K562 (cell line): ENCODE measurements around the gene SPARC. TPM values are rescaled to one million over a fixed set of nuclear protein-coding genes. Genes with fewer than 3 reads are reported as not detected.

Experiments used
- HDGF ChIP-seq: fragments of 450-650 bp; IDR thresholded peaks from 2 replicates; pipeline ENCODE4 v1.6.1; 2016
- MCM2 ChIP-seq: fragments of 450-650 bp; IDR thresholded peaks from 2 replicates; pipeline ENCODE4 v1.6.1; 2017; ENCODE audit warnings: low read depth, mild to moderate bottlenecking
- NCOA1 ChIP-seq: fragments of 450-650 bp; IDR thresholded peaks from 2 replicates; pipeline ENCODE4 v1.6.1; 2016; ENCODE audit warnings: low read depth
- PTTG1 ChIP-seq: fragments of 450-650 bp; IDR thresholded peaks from 2 replicates; pipeline ENCODE4 v1.6.1; 2016; ENCODE audit warnings: low read depth, mild to moderate bottlenecking, missing genetic modification characterization, missing compliant biosample characterization
- XRCC4 ChIP-seq: IDR thresholded peaks from one replicate; pipeline ENCODE4 v1.6.1; 2011; ENCODE audit not compliant: insufficient read depth, insufficient read length; ENCODE audit errors: extremely low read depth
- ZNF668 ChIP-seq: fragments of 250-450 bp; sonication (Bioruptor Pico); IDR thresholded peaks from 2 replicates; pipeline ENCODE4 v1.8.0; 2022; ENCODE audit warnings: mild to moderate bottlenecking, inconsistent platforms
- polyA plus RNA-seq, 8 experiments: library from polyadenylated mRNA; depleted of rRNA in 4 of 8; stranded (reverse) in 5 of 8; unstranded in 3 of 8; fragments of >200 nt; fragmentation: Nextera tagmentation in 2 of 8; fragmentation: Illumina TruSeq in 1 of 8; extraction: Ambion mirVana in 2 of 8; extraction: Trizol in 1 of 8; gene quantifications; 2 replicates each; pipeline versions ENCODE4 v1.2.1 to v1.2.3, GENCODE V29; 2011 to 2014; ENCODE audit warnings: inconsistent platforms in 1 of 8, missing spikeins in 1 of 8
- total RNA-seq, 7 experiments: library from RNA; depleted of rRNA in 6 of 7; stranded (reverse); fragments of >200 nt in 6 of 7; fragmentation: Illumina TruSeq in 2 of 7; extraction: Trizol in 2 of 7; gene quantifications; 2 replicates each; pipeline versions ENCODE4 v1.2.1 to v1.2.3, GENCODE V29; 2011 to 2021; ENCODE audit warnings: low replicate concordance in 1 of 7
- TF ChIP-seq, protein P1 (sequence below), 2 experiments: fragments of 450-650 bp; formaldehyde crosslinking in 1 of 2; IDR thresholded peaks; 2 replicates each; pipeline versions ENCODE4 v1.4.0 to v1.6.1; 2014 to 2020; ENCODE audit warnings: mild to moderate bottlenecking in 2 of 2, borderline replicate concordance in 1 of 2, low read depth in 1 of 2
- TF ChIP-seq, protein P2 (sequence below): fragments of 150-350 bp; IDR thresholded peaks from 2 replicates; pipeline ENCODE4 v1.6.1; 2014; ENCODE audit warnings: low read depth, mild to moderate bottlenecking, low read length, borderline replicate concordance

Gene SPARC
- total and polyA plus RNA-seq, 9 of the 15 experiments (the other 6 are each of a cell fraction or from before 2014, with no cell fraction given): 6.1 to 35.6 (median 12.2) TPM

DNA sequence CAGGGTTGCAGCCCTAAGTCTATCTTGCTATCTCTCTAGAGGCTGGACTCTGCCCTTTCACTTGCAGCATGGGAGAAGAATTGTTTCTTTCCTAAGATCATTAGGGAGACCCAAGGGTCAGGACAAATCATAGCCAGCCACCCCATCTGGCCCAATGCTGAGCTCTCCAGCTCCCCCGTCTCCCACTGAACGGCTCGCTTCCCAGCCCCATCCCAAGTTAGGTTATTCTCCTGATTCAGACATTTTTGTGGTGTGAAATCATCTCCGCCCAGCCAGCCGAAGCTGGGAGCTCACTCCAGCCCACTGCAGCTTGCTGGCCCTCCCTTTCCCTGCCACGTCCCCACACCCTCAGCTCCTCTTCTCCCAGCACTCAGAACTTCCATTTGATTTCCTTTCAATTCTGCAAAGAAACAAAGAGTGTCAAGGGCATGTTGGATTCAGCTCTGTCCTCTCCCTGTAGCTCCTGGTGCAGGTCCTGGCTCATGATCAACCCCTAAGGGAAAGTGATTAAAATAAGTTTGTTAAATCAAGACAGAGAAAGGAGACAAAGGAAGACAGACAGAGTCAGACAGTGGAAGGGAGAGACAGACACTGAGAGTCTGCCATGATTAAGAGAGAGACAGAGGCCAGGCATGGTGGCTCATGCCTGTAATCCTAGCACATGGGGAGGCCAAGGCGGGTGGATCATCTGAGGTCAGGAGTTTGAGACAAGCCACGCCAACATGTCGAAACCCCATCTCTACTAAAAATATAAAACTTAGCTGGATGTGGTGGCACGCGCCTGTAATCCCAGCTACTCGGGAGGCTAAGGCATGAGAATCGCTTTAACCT, 12.6 kb upstream of the SPARC start (continued):
- TF ChIP-seq, protein P1, sequence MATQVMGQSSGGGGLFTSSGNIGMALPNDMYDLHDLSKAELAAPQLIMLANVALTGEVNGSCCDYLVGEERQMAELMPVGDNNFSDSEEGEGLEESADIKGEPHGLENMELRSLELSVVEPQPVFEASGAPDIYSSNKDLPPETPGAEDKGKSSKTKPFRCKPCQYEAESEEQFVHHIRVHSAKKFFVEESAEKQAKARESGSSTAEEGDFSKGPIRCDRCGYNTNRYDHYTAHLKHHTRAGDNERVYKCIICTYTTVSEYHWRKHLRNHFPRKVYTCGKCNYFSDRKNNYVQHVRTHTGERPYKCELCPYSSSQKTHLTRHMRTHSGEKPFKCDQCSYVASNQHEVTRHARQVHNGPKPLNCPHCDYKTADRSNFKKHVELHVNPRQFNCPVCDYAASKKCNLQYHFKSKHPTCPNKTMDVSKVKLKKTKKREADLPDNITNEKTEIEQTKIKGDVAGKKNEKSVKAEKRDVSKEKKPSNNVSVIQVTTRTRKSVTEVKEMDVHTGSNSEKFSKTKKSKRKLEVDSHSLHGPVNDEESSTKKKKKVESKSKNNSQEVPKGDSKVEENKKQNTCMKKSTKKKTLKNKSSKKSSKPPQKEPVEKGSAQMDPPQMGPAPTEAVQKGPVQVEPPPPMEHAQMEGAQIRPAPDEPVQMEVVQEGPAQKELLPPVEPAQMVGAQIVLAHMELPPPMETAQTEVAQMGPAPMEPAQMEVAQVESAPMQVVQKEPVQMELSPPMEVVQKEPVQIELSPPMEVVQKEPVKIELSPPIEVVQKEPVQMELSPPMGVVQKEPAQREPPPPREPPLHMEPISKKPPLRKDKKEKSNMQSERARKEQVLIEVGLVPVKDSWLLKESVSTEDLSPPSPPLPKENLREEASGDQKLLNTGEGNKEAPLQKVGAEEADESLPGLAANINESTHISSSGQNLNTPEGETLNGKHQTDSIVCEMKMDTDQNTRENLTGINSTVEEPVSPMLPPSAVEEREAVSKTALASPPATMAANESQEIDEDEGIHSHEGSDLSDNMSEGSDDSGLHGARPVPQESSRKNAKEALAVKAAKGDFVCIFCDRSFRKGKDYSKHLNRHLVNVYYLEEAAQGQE (IDR thresholded peaks at IDR 0.05; ENCODE audit: borderline replicate concordance): no peak
- TF ChIP-seq, protein P1 (CRISPR knock-in tag; IDR thresholded peaks at IDR 0.05; ENCODE audit: low read depth): no peak
- TF ChIP-seq NCOA1 (no peak), ZNF668 (CRISPR knock-in tag) (no peak), HDGF (no peak), MCM2 (no peak), PTTG1 (tag) (no peak), XRCC4 (no peak)
- TF ChIP-seq, protein P2, sequence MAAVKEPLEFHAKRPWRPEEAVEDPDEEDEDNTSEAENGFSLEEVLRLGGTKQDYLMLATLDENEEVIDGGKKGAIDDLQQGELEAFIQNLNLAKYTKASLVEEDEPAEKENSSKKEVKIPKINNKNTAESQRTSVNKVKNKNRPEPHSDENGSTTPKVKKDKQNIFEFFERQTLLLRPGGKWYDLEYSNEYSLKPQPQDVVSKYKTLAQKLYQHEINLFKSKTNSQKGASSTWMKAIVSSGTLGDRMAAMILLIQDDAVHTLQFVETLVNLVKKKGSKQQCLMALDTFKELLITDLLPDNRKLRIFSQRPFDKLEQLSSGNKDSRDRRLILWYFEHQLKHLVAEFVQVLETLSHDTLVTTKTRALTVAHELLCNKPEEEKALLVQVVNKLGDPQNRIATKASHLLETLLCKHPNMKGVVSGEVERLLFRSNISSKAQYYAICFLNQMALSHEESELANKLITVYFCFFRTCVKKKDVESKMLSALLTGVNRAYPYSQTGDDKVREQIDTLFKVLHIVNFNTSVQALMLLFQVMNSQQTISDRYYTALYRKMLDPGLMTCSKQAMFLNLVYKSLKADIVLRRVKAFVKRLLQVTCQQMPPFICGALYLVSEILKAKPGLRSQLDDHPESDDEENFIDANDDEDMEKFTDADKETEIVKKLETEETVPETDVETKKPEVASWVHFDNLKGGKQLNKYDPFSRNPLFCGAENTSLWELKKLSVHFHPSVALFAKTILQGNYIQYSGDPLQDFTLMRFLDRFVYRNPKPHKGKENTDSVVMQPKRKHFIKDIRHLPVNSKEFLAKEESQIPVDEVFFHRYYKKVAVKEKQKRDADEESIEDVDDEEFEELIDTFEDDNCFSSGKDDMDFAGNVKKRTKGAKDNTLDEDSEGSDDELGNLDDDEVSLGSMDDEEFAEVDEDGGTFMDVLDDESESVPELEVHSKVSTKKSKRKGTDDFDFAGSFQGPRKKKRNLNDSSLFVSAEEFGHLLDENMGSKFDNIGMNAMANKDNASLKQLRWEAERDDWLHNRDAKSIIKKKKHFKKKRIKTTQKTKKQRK: no peak
